ENCODE measurements around the gene CYB561A3.

The CYB561A3 gene

DNA sequence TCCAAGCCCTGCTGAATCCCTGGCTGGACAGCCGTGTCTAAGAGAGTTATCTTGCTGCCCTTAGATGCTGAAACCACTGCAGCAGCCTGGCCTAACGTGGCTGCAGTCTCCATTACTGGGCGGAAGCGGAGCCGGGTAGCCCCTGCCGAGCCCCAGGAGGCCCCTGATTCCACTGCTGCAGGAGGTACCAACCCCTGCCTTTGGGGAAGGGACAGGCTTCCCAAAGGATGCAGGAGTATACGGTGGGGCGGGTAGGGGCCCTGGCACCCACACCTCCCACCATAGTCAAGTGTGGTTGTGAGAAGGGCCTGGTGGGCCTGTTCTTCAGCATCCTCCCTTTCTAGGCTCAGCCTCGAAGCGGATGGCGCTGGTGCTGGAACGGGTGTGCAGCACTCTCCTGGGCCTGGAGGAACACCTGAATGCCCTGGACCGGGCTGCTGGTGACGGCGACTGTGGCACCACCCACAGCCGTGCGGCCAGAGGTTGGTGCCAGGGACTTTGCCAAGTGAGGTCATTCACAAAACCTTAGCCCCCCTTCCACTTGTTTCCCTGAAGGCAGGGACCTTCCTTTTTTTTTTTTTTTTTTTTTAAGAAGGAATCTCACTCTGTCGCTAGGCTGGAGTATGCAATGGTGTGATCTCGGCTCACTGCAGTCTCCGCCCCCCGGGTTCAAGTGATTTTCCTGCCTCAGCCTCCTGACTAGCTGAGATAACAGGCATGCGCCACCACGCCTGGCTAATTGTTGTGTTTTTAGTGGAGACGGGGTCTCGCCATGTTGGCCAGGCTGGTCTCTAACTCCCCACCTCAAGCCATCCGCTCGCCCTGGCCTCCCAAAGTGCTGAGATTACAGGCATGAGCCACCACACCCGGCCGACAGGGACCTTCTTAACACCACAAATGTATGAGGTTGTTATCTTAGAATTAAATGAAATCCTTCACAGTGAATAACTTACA is 17.6 kb downstream of the CYB561A3 start:
- no peak for DNase-seq

- no peak for DNase-seq
Observed at GRCh38 chr11:61342207-61342803, 19.4 kb downstream of the CYB561A3 start.

- DNase-seq = no peak
Observed at GRCh38 chr11:61341706-61342105, 20.0 kb downstream of the CYB561A3 start.

- no peak for DNase-seq
Observed at GRCh38 chr11:61340979-61341378, 20.7 kb downstream of the CYB561A3 start.

- no peak for DNase-seq
Observed at GRCh38 chr11:61339490-61339878, 22.2 kb downstream of the CYB561A3 start.

DNA sequence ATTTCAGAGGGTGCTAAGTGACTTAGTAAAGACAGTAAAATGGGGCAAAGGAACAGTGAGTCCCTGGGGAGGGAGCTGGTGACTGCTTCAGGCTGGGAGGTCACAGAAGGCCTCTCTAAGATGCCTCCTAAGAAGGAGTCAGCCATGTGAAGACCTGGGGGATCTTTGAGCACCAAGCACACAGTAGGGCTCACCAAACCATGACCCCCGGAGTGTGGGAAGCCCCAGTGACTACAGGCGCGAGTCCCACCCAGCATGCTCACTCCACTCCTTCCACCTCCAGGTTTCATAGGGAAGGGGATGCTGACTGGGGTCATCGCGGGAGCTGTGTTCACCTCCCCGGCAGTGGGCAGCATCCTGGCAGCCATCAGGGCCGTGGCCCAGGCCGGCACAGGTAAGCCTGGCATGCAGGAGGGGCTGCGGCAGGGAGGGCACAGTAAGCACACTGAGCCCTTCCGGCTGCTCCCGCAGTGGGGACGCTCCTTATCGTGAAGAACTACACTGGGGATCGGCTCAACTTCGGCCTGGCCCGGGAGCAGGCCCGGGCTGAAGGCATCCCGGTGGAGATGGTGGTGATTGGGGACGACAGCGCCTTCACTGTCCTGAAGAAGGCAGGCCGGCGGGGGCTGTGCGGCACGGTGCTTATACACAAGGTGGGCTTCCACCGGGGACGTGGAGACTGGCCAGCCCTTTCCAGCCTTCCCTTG is 22.7 kb downstream of the CYB561A3 start:
- DNase-seq = no peak

DNA sequence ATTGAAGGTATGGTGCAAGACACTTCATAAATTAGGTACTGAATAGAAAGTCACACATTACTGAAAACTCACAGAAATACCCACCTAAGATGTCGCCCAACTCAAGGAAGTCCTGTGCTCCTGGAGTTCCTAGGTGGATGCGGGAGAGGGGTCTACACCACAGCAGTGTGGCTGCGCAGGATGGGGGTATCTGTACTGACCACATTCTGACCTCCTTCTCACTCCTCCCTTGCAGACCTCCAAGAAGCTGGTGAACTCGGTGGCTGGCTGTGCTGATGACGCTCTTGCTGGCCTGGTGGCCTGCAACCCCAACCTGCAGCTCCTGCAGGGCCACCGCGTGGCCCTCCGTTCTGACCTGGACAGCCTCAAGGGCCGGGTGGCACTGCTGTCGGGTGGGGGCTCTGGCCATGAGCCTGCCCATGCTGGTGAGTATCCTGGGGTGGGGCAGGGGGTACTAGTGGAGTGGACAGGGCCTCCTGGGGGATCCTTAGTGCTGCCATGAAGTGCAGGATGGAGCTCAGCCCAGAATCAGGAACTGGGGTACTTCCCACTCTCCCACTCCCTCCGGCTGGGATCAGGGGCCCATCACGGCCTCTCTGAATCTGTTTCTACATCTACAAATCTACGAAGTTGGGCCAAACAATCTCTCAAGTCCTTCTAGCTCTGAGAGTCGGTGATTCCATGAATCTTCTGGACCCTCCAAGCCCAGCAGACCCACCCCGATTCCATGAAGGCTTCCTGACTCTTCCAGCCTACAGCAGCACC is 23.8 kb downstream of the CYB561A3 start:
- DNase-seq = no peak

GRCh38 chr11:61336171-61336935 is 25.3 kb downstream of the CYB561A3 start:
- peak; percentile 80 for DNase-seq

GRCh38 chr11:61335355-61335710 is 26.3 kb downstream of the CYB561A3 start:
- DNase-seq = no peak

DNA sequence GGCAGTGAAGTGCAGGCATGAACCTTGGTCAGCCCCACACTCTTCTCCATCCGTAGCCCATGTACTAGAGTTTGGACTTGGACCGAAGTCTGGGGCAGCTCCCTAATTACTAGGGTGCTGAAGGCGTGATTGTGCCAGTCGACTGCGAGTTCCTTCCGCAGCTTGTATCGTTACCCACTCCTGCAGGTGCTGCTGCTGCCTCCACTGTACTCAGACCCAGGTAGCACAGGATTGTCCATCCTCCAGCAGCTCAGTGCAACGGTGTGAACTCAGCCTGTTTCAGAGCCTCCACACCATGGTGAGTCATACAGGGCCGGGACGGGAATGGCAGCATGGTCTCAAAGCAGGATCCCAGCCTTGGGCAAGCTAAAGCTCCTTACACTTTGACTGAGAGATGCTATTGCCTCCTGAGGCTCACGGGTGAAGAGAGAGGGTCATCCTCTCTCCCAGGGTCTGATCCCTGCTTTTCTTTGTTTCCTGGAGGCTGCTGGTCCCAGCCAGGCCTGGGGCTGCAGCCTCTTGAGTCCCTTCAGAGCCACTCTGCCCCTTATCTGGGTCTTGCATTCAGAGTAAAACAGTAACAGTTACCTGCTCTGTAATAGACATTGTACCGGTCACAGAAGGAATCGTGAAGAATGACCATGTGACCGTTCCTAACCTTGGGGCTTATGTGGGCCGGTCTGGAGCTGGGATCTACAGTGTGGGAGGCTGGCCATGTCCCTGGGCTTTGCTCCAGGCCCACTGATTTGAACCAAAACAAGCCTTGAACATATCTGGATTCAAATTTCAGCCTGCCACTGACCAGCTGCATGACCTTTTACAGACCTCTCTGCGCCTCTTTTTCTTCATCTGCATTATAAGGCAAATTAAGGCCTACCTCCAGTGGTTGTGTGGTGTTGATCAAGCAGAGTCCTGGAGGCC is 27.0 kb downstream of the CYB561A3 start:
- DNase-seq = no peak

DNA sequence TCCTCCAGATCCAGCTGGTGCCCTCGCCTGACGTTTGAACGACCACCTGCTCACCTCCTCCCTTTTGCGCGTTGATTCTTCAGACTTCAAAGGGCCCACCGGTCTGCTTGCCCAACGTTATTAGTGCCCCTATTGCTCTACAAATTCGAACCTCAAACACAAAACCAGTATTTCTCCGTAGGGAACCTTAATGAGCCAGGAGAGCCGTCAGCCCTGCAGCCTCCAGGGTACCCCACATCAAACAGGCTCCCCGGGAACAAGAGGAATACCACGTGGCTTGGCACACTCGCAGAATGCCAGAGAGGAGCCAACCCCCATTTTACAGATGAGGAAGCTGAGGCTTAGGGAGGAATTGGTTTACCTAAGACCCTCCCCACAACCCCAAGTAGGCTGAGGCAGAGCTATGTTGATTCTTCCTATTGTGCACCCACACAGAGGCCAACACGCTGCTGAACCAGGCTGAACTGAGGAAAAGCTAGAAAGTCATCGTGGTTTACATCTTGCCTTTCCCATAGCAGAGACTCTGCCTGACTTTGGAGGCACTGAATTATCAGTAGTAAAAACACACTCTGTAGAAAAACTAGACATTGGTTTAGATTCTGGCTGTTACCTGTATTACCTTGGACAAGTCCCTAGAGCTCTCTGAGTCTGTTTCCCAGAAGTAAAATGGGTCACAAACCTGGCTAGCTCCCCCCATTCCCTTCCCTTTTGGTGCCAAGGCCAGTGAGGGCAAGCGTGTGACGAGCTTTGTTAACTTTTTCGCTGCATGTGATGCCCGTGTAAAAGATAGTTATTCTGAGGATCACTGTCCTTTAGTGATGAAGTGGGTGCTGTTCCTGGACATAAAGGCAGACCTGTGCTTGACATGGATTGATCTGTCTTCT is 27.9 kb downstream of the CYB561A3 start:
- no peak for DNase-seq

GRCh38 chr11:61332797-61333549 is 28.7 kb downstream of the CYB561A3 start, which contains the start of the genes DDB1 and TKFC:
TSS of gene DDB1 (minus strand) at chr11:61333105. CDS start at chr11:61332968, 137 bp downstream.
TSS of gene TKFC (plus strand) at chr11:61333228. CDS start at chr11:61334729, 1,501 bp downstream.
- peak; percentile 96 for DNase-seq

DNA sequence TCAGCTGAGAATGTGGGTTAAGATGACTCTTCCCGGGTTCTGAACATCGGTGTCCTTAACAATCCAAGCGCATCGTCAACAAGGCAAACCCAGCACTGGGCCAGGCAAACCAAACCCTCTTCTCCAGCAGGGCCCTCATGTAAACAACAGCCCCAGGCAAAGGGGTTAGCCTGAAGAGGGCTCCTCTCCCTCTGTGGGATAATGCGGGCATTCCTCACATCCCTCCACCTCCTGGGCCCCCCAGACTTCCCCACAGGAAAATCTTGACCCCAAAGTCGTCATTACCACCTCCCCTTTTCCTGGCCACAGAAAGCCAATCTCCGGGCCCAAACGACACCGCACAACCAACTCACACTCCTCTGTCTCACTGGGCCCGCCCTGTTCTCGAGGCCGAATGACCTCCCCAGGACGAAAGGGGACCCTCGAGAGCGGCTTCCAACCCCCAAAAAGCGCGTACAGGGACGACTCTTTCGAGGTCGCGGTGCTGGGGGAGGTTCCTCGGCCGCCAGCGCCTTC is 29.3 kb downstream of the CYB561A3 start:
- DNase-seq = no peak

DNA sequence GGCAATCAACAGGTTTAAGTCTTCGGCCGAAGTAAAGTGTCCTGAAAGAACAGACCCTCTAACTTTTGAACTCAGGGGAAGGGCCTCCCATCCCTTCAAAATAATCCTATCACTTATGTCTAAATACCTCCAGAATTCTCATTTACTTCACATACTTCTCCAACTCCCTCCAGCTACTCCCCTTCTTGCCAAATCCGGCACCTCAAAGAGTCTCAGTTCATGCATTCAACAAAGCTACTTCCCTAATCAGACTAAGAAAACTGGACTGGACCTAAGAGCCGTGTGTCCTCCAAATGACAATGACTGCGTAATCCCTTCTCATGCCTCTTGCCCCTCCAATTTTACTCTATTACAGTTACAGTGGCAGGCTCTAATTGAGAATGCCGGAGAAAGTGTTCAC is 30.0 kb downstream of the CYB561A3 start:
- DNase-seq = no peak

DNA sequence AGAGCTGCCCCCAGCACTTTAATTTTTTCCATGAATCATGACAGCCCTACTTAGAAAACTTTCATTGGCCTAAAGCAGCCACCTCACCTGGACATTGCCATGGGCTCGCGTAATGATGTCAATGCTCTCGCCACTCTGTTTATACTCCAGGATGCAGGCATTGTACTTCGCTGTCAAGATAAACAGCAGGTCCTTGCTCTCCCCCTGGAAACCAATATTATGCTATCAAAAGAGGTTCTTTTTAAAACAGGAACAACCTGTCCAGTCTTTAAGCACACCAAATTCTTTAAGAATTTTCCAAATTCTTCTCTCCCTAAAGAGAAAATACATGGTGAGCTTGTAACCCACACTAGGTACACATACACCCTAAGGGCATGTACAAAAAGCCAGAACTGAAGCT is 31.8 kb downstream of the CYB561A3 start:
- DNase-seq = no peak

- DNase-seq = no peak
Observed at GRCh38 chr11:61328351-61328750, 33.3 kb downstream of the CYB561A3 start.

DNA sequence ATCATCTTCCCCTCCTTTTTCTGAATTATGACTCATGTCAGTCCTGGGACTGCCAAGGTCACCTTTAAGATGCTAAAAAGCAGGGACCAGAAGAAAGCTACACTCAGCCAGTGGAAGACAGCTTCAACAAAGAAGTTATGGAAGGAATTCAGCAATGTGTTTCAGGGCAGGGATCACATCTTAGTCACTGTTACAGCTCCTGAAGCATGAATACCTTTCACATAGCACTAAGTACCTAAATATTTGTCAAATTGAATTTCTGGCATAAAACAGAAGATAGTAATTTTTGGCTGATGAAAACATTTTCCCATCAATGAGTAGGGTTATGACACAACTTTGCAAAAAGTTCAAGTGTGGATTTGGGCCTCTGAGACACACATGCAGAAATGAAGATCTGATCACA is 34.0 kb downstream of the CYB561A3 start:
- DNase-seq = no peak

DNA sequence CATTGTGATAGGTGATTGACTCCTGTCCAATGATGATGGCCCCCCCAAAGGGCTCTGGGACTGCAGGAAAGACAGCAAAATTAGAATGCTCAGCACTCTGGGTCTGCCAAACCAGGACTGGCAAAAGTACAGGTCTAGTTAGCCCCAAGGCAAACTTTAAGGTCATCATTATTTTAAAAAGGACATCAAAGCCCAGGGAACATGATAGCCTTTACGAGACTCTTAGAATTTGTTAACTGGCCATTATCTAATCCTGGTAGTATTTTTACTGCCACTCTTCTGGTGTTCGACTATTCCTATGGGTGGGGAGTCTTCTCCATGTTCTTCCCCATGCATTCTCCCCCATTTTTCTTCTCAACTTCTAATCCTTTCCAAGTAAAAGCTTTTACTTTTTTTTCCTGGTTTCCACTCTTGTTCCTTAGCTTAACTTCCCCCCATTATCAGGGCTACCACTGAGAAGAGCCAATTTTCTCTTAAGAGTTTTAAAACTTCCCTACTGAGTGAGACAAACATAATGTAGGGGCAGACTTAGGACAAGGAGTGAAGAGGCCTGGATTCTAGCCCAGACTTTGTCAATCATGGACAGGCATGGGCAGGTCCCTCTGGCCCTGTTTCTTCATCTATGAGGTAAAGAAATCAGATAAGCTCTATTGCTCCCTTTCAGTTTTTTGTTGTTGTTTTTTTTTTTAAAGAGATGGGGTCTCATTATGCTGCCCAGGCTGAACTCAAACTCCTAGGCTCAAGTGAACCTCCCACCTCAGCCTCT is 35.9 kb downstream of the CYB561A3 start:
- no peak for DNase-seq

Measured in COR-L47 (cell line).